ENCODE measurements around the gene NOD2.
A peak's percentile ranks its signal among the peaks of the same experiment; 100 is the strongest.

- TF ChIP-seq YY1 (IDR thresholded peaks at IDR 0.05; ENCODE audit: extremely low read depth, insufficient replicate concordance, low read depth, low read length), result no peak
- no peak for TF ChIP-seq CEBPB (IDR thresholded peaks at IDR 0.05; ENCODE audit: low read depth)
- peak; percentile 28 to 53 (median 47); a peak in 5 of 6 replicates for TF ChIP-seq CTCF (IDR thresholded peaks at IDR 0.05 in 2 of 3, conservative IDR thresholded peaks at IDR 0.05 in 1 of 3; ENCODE audit: borderline replicate concordance in 1 of 3, insufficient read depth in 1 of 3, low read depth in 2 of 3, low read length in 2 of 3)
- TF ChIP-seq EZH2 (IDR thresholded peaks at IDR 0.05), result no peak
- TF ChIP-seq ELF1 (IDR thresholded peaks at IDR 0.05; ENCODE audit: borderline replicate concordance, low read depth), result no peak
- no peak for TF ChIP-seq EZH2phosphoT487 (IDR thresholded peaks at IDR 0.05; ENCODE audit: borderline replicate concordance)
- TF ChIP-seq POLR2AphosphoS5 (IDR thresholded peaks at IDR 0.05; ENCODE audit: low read depth, low read length), result no peak
- TF ChIP-seq, protein P1, sequence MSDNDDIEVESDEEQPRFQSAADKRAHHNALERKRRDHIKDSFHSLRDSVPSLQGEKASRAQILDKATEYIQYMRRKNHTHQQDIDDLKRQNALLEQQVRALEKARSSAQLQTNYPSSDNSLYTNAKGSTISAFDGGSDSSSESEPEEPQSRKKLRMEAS (IDR thresholded peaks at IDR 0.05), result no peak
- TF ChIP-seq, protein P2, sequence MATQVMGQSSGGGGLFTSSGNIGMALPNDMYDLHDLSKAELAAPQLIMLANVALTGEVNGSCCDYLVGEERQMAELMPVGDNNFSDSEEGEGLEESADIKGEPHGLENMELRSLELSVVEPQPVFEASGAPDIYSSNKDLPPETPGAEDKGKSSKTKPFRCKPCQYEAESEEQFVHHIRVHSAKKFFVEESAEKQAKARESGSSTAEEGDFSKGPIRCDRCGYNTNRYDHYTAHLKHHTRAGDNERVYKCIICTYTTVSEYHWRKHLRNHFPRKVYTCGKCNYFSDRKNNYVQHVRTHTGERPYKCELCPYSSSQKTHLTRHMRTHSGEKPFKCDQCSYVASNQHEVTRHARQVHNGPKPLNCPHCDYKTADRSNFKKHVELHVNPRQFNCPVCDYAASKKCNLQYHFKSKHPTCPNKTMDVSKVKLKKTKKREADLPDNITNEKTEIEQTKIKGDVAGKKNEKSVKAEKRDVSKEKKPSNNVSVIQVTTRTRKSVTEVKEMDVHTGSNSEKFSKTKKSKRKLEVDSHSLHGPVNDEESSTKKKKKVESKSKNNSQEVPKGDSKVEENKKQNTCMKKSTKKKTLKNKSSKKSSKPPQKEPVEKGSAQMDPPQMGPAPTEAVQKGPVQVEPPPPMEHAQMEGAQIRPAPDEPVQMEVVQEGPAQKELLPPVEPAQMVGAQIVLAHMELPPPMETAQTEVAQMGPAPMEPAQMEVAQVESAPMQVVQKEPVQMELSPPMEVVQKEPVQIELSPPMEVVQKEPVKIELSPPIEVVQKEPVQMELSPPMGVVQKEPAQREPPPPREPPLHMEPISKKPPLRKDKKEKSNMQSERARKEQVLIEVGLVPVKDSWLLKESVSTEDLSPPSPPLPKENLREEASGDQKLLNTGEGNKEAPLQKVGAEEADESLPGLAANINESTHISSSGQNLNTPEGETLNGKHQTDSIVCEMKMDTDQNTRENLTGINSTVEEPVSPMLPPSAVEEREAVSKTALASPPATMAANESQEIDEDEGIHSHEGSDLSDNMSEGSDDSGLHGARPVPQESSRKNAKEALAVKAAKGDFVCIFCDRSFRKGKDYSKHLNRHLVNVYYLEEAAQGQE (IDR thresholded peaks at IDR 0.05; ENCODE audit: low read depth), result no peak
- no peak for TF ChIP-seq POLR2A (IDR thresholded peaks at IDR 0.05; ENCODE audit: borderline replicate concordance, extremely low read depth, insufficient read depth, insufficient read length)
Observed at GRCh38 chr16:50644729-50645128, 48.7 kb upstream of the NOD2 start.
